PC-9 (cell line): ENCODE results near the gene POU6F2. TPM values are rescaled to one million over a fixed set of nuclear protein-coding genes. Genes with fewer than 3 reads are reported as not detected.

Experiments
- BruUV-seq: library from RNA; stranded (reverse); fragments of 400-500 nt; replicated peaks from 2 replicates; lab custom pipeline; 2021; lab: Mats Ljungman, UMichigan
- CTCF ChIA-PET: fragments of 300-600 bp; sonication (Branson Sonifier 250); formaldehyde crosslinking; loops from one replicate; lab custom pipeline; 2022; ENCODE audit warnings: antibody characterized with exemption; lab: Charles Lee
- POLR2A ChIA-PET: fragments of 300-600 bp; sonication (Branson Sonifier 250); formaldehyde crosslinking; loops from one replicate; lab custom pipeline; 2022; ENCODE audit warnings: antibody characterized with exemption; ENCODE audit not compliant: unreplicated experiment; lab: Charles Lee
- DNase-seq, 2 experiments: peaks; one replicate each; pipeline versions ENCODE4 v3.0.0 to v3.0.0-alpha.2; 2015 to 2022; ENCODE audit warnings: mixed read lengths in 1 of 2
- H2AFZ ChIP-seq: fragments of 200-600 bp; sonication (generic); 2 replicates; pipeline ENCODE4 v1.8.1; 2017; ENCODE audit warnings: antibody characterized with exemption
- H3F3A ChIP-seq: fragments of 200-600 bp; sonication (generic); 2 replicates; pipeline ENCODE4 v1.8.1; 2017; ENCODE audit warnings: antibody characterized with exemption, mild to moderate bottlenecking, low read depth; ENCODE audit not compliant: insufficient read depth
- H3K27ac ChIP-seq: fragments of 200-600 bp; sonication (generic); 2 replicates; pipeline ENCODE4 v1.6.1; 2016; ENCODE audit warnings: mixed run types
- H3K27me3 ChIP-seq: fragments of 200-600 bp; sonication (generic); 2 replicates; pipeline ENCODE4 v1.6.1; 2016; ENCODE audit warnings: low read depth, mixed run types; ENCODE audit not compliant: insufficient read depth
- H3K36me3 ChIP-seq: fragments of 200-600 bp; sonication (generic); 2 replicates; pipeline ENCODE4 v1.6.1; 2016; ENCODE audit warnings: low read depth, mixed run types
- H3K4me1 ChIP-seq: fragments of 200-600 bp; sonication (generic); replicated peaks from 2 replicates; pipeline ENCODE4 v1.6.1; 2016; ENCODE audit warnings: mixed run types; ENCODE audit not compliant: insufficient read depth
- H3K4me2 ChIP-seq: fragments of 200-600 bp; sonication (generic); 2 replicates; pipeline ENCODE4 v1.6.1; 2017; ENCODE audit warnings: mixed run types
- H3K4me3 ChIP-seq: fragments of 200-600 bp; sonication (generic); 2 replicates; pipeline ENCODE4 v1.6.1; 2016; ENCODE audit warnings: mixed run types
- H3K79me2 ChIP-seq: fragments of 200-600 bp; sonication (generic); 2 replicates; pipeline ENCODE4 v1.6.1; 2017; ENCODE audit warnings: low read depth, mixed run types
- H3K9me2 ChIP-seq: fragments of 200-600 bp; sonication (generic); 2 replicates; pipeline ENCODE4 v1.8.1; 2017; ENCODE audit warnings: mild to moderate bottlenecking; ENCODE audit not compliant: insufficient read depth
- H3K9me3 ChIP-seq: fragments of 200-600 bp; sonication (generic); 2 replicates; pipeline ENCODE4 v1.8.1; 2016; ENCODE audit warnings: low read depth; ENCODE audit not compliant: insufficient read depth
- H4K20me1 ChIP-seq: fragments of 200-600 bp; sonication (generic); 2 replicates; pipeline ENCODE4 v1.8.1; 2017; ENCODE audit not compliant: insufficient read depth
- EZH2 ChIP-seq: fragments of 200-600 bp; sonication (generic); IDR thresholded peaks from 2 replicates; pipeline ENCODE4 v1.8.0; 2017; ENCODE audit warnings: antibody characterized with exemption, low read depth
- intact Hi-C: fragments of 100-400 bp; cut with micrococcal nuclease; formaldehyde crosslinking; loops from one replicate; pipeline ENCODE4 v1.10.0; 2022; ENCODE audit not compliant: unreplicated experiment
- total RNA-seq: library from RNA; stranded (reverse); gene quantifications from 2 replicates; pipeline ENCODE4 v1.2.3, GENCODE V29; 2021
- TF ChIP-seq, protein P1 (sequence below): fragments of 200-600 bp; sonication (generic); conservative IDR thresholded peaks from 2 replicates; pipeline ENCODE4 v1.6.1; 2017; ENCODE audit warnings: mixed run types, antibody characterized with exemption, mild to moderate bottlenecking, moderate library complexity

POU6F2 gene
- total RNA-seq, 1 experiment from 2014 or later = not detected

DNA sequence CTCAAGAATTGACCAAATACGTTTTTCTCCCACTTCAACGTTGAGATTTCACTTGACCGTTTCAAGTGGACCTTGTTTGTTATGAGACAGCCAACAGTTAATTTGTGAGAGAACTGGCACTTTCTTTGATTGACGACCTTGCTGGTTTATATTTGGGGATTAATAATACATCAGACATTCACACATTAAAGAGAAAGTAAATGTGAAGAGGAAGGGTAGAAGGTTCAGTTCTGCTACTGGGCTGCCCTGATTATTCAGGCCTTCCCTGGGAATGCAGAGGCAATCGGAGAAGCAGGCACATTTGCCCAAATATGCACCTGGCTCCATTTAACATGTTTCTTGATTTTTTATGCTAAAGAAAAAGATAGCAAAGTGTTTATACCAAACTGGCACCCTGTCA is 114.1 kb downstream of the POU6F2 start:
- no peak overlapping the region for H3K4me2 ChIP-seq
- H3K36me3 ChIP-seq = no peaks in the 10 kb centered on the region
- no peak overlapping the region for H2AFZ ChIP-seq
- H3K79me2 ChIP-seq = no peaks in the 10 kb centered on the region
- H3K27ac ChIP-seq = no peak overlapping the region
- ChIA-PET POLR2A (no interaction called here), CTCF (no interaction called here)
- TF ChIP-seq EZH2 = no peak
- TF ChIP-seq, protein P1, sequence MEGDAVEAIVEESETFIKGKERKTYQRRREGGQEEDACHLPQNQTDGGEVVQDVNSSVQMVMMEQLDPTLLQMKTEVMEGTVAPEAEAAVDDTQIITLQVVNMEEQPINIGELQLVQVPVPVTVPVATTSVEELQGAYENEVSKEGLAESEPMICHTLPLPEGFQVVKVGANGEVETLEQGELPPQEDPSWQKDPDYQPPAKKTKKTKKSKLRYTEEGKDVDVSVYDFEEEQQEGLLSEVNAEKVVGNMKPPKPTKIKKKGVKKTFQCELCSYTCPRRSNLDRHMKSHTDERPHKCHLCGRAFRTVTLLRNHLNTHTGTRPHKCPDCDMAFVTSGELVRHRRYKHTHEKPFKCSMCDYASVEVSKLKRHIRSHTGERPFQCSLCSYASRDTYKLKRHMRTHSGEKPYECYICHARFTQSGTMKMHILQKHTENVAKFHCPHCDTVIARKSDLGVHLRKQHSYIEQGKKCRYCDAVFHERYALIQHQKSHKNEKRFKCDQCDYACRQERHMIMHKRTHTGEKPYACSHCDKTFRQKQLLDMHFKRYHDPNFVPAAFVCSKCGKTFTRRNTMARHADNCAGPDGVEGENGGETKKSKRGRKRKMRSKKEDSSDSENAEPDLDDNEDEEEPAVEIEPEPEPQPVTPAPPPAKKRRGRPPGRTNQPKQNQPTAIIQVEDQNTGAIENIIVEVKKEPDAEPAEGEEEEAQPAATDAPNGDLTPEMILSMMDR = no peak
- H3K9me2 ChIP-seq = no peaks in the 10 kb centered on the region
- no peak overlapping the region for H3K4me3 ChIP-seq
- peaks cover 21% of the 10 kb centered on the region for H3K27me3 ChIP-seq
- no peak for DNase-seq
- H3F3A ChIP-seq = no peaks in the 10 kb centered on the region
- intact Hi-C loops = no loop called here
- no peaks in the 10 kb centered on the region for H3K4me1 ChIP-seq
- no TSS peak for BruUV-seq
- H3K9me3 ChIP-seq = no peaks in the 10 kb centered on the region
- no peaks in the 10 kb centered on the region for H4K20me1 ChIP-seq

DNA sequence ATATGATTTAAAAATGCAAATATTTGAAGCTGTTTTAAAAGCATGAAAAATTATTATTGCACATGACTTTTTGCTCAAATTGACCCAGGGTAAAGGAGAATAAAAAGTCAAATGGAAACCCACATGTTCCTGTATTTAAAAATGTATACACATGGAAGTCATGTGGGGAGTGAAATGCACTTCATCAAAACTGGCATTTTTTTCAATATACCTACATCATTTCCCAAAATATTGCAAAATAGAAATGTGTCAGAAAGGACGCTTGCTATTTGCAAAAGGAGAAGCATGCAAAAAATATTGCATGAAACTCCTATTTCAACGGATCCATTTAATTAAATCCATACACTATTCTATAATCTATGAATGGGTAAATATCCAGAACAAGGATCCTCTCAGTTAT is 117.0 kb downstream of the POU6F2 start:
- POLR2A ChIA-PET = no interaction called here

DNA sequence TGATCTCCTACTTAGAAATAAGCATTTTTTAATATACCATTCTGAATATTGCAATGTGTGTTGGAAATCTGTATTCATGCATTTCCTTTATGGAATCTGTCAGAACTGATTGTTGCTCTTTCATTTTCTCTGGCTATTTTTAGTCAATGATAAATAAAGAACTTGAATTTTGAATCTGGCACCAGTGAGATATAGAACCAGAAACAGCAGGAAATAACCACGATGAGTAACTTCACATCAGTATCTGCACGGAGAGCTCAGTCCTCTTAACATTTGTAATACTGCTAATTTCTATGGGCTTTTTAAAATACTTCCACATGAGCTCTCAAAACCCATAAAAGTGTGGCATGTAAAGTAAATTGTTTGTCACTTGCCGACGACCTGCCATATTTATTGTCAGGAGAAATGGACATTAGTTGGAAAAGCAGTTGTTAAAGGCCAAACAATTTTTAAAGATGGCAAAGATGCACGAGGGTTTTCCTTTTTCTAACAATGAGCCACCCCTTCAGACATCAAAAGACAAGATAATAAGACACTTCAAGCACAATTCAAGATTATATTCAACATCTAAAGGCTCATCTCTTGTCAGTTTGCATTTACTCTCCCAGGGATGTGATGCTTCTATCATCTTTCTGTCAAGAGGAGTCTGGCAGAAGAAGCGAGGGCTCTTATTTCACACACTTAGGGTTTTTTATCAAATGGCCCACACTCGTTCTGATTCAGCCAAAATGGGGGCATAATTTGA is 118.3 kb downstream of the POU6F2 start:
- Histone ChIP-seq H3K4me1 (no peaks in the 10 kb centered on the region), H3K27me3 (0 out of 2 replicates have a peak, but pooled peaks cover 25% of the 10 kb centered on the region), H3K4me3 (no peak overlapping the region), H4K20me1 (no peaks in the 10 kb centered on the region), H3F3A (no peaks in the 10 kb centered on the region), H3K27ac (no peak overlapping the region), H2AFZ (no peak overlapping the region), H3K9me3 (no peaks in the 10 kb centered on the region), H3K79me2 (no peaks in the 10 kb centered on the region), H3K4me2 (no peak overlapping the region), H3K9me2 (no peaks in the 10 kb centered on the region), H3K36me3 (no peaks in the 10 kb centered on the region)
- peak in 1 of 2 experiments; percentile 31 for DNase-seq
- POLR2A ChIA-PET = no interaction called here
- CTCF ChIA-PET = no interaction called here
- TF ChIP-seq, protein P1 = no peak
- TF ChIP-seq EZH2 = no peak
- BruUV-seq = no TSS peak
- intact Hi-C loops = no loop called here

More for the DNA sequence above, 117.0 kb downstream of the POU6F2 start:
- H3K36me3 ChIP-seq = no peaks in the 10 kb centered on the region
- no peaks in the 10 kb centered on the region for H4K20me1 ChIP-seq
- H3K4me3 ChIP-seq = no peak overlapping the region
- no peak for TF ChIP-seq EZH2
- TF ChIP-seq, protein P1 = no peak
- no peaks in the 10 kb centered on the region for H3K9me2 ChIP-seq
- intact Hi-C loops = no loop called here
- H3K27ac ChIP-seq = no peak overlapping the region
- BruUV-seq = no TSS peak
- H2AFZ ChIP-seq = no peak overlapping the region
- H3K4me1 ChIP-seq = no peaks in the 10 kb centered on the region
- H3K4me2 ChIP-seq = no peak overlapping the region
- H3K79me2 ChIP-seq = no peaks in the 10 kb centered on the region
- 0 out of 2 replicates have a peak, but pooled peaks cover 23% of the 10 kb centered on the region for H3K27me3 ChIP-seq
- peak in 1 of 2 experiments; percentile 2 for DNase-seq
- no peaks in the 10 kb centered on the region for H3K9me3 ChIP-seq
- CTCF ChIA-PET = no interaction called here
- no peaks in the 10 kb centered on the region for H3F3A ChIP-seq
